Activated CD4-positive, alpha-beta T cell treated with anti-CD3 and anti-CD28 coated beads for 1 hour (primary cell): ENCODE results near the gene GNAL.

Experiments used
- DNase-seq: peaks from one replicate; pipeline ENCODE4 v3.0.0-alpha.2; 2020

The GNAL gene

DNA sequence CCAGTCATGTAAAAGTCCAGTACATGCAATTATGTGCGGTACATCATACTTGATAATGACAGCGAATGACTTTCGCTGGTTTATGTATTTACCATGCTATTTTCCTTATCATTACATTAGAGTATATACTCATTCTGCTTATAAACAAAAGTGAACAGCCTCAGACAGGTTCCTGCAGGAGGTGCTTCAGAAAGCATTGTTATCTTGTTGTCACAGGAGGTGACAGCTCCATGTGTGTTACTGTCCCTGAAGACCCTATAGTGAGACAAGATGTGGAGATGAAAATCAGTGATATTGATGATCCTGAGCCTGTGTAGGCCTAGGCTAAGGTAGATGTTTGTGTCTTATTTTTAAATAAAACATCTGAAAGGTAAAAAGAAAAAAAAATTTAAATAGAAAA is 234.4 kb downstream of the GNAL start:
- no peak for DNase-seq

DNA sequence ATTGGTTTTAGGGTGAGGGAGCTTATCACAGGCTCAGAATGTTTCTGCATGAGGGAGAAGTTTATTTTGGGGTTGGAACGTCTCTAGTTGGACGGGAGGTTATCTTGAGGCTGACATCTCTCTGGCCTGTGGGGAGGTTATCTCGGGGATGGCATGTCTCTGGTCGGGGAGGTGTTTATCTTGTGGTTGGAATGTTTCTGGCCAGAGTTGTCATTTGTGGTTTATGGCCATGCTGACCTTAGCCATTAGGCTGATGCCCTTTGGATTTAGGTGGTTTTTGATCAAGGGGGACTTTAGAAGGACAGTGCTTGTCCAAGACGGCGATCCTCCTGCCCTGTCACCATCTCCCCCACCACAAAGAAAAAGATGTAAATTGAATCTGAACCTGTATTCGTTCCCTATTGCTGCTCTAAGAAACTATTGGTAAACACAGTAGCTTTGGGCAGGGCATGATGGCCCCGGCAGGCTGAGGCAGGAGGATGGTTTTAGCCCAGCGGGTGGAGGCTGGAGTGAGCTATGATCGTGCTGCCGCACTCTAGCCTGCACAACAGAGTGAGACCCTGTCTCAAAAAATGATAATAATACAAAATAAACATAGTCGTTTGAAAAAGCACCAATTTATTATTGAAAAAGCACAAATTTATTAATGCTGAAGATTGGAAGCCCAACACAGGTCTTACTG is 236.9 kb downstream of the GNAL start:
- no peak for DNase-seq

DNA sequence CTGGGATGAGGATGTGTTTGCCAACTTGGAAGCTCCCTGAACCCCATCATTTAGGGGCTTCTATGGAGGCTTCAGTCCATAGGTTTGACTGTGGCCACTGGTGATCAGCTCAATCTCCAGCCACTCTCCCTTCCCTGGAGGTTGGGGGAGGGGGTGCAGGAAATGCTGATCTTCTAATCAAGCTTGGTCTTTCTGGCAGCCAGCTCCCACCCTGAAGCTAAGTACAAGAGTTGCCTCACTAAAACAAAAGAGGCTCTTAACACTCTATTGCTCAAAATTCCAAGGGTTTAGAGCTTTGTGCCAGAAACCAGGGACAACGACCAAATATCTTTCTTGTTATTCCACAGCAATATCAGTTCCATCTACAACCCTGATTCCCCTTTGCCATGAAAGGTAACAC is 238.4 kb downstream of the GNAL start:
- DNase-seq = no peak

DNA sequence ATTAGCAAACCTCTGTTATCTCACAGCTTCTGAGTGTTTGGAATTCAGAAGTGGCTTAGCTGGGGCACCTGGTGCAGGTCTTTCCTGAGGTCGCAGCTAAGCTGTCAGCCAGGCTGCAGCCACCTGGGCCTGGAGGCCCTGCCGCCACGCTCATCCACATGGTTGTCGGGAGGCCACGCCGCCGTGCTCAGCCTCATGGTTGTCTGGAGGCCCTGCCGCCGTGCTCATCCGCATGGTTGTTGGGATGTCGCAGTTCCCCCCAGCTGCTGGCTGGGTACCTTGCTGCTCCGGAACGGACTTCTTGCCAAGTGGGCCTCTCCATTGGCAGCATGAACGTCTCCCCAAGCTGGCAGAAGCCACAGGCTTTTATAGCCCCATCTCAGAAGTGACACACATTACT is 243.3 kb downstream of the GNAL start:
- DNase-seq = no peak
